Activated B cell treated with CpG ODN at 0.5 μM for 24 hours (primary cell): Measurements from ENCODE around the gene INTS15. TPM values are rescaled to one million over a fixed set of nuclear protein-coding genes. Genes with fewer than 3 reads are reported as not detected.
A peak's percentile ranks its signal among the peaks of the same experiment; 100 is the strongest.

Experiments used
- ATAC-seq: fragments of 200-7000 bp; cut with Tn5 transposase; one replicate; pipeline ENCODE4 v1.10.0; 2021; ENCODE audit warnings: low read depth, mild to moderate bottlenecking, moderate library complexity
- CTCF ChIA-PET: fragments of 350-600 bp; sonication (Branson Sonifier 250); formaldehyde crosslinking; loops from one replicate; lab custom pipeline; 2021; ENCODE audit warnings: antibody characterized with exemption; lab: Charles Lee
- POLR2A ChIA-PET: fragments of 350-600 bp; sonication (Branson Sonifier 250); formaldehyde crosslinking; loops from one replicate; lab custom pipeline; 2021; ENCODE audit warnings: antibody characterized with exemption; lab: Charles Lee
- DNase-seq: peaks from one replicate; pipeline ENCODE4 v3.0.0; 2022
- H3K27ac Mint-ChIP-seq: one replicate; pipeline ENCODE4 v1.8.0; 2020; ENCODE audit warnings: mixed read lengths
- H3K27me3 Mint-ChIP-seq: one replicate; pipeline ENCODE4 v1.8.0; 2021; ENCODE audit warnings: mixed read lengths
- H3K36me3 Mint-ChIP-seq: one replicate; pipeline ENCODE4 v1.8.0; 2021; ENCODE audit warnings: low read depth, mixed read lengths
- H3K4me1 Mint-ChIP-seq: one replicate; pipeline ENCODE4 v1.8.0; 2021; ENCODE audit warnings: mixed read lengths
- H3K4me3 Mint-ChIP-seq: one replicate; pipeline ENCODE4 v1.8.0; 2020; ENCODE audit warnings: mild to moderate bottlenecking, mixed read lengths
- H3K9me3 Mint-ChIP-seq: one replicate; pipeline ENCODE4 v1.8.0; 2020; ENCODE audit warnings: mixed read lengths
- CTCF ChIP-seq: fragments of 200-600 bp; IDR thresholded peaks from one replicate; pipeline ENCODE4 v1.8.0; 2022; ENCODE audit warnings: antibody characterized with exemption, mild to moderate bottlenecking
- intact Hi-C: fragments of 100-400 bp; cut with micrococcal nuclease; formaldehyde crosslinking; loops from one replicate; pipeline ENCODE4 v1.15.1; 2024
- total RNA-seq: library from RNA; stranded (reverse); gene quantifications from 2 replicates; pipeline ENCODE4 v1.2.3, GENCODE V29; 2022

INTS15 gene
- total RNA-seq, 1 donor from 2014 or later = 49.9 TPM

- Mint-ChIP-seq H3K36me3 (peaks cover 8% of the 10 kb centered on the region), H3K9me3 (no peaks in the 10 kb centered on the region), H3K4me3 (no peak overlapping the region), H3K27me3 (peaks cover 3% of the 10 kb centered on the region), H3K27ac (no peak overlapping the region), H3K4me1 (peaks cover 7% of the 10 kb centered on the region)
- intact Hi-C loops = no loop called here
- ChIA-PET CTCF (no interaction called here), POLR2A (no interaction called here)
- ATAC-seq (no peak), DNase-seq (no peak)
- no peak for TF ChIP-seq CTCF
Observed at GRCh38 chr7:6613706-6614105, 23.9 kb downstream of the INTS15 start.

GRCh38 chr7:6614953-6615722 lies 25.3 kb downstream of the INTS15 start, which contains the start of gene ZNF853:
Gene ZNF853, plus strand, starts transcription at chr7:6615610. Its CDS starts 565 bp downstream, at chr7:6616175.
- Mint-ChIP-seq H3K4me1 (peaks cover 14% of the 10 kb centered on the region), H3K27me3 (peaks cover 3% of the 10 kb centered on the region), H3K4me3 (peak within 1 kb of the TSS; percentile 81), H3K9me3 (no peaks in the 10 kb centered on the region), H3K36me3 (peaks cover 3% of the 10 kb centered on the region), H3K27ac (peak within 1 kb of the TSS; percentile 20)
- ATAC-seq (peak; percentile 54), DNase-seq (no peak)
- TF ChIP-seq CTCF = no peak
- POLR2A ChIA-PET = no interaction called here
- intact Hi-C loops = no loop called here
- CTCF ChIA-PET = no interaction called here

GRCh38 chr7:6615723-6616555 lies 26.1 kb downstream of the INTS15 start:
- ATAC-seq (peak; percentile 23), DNase-seq (no peak)
- H3K9me3 Mint-ChIP-seq = no peaks in the 10 kb centered on the region
- peaks cover under 1% of the 10 kb centered on the region for H3K36me3 Mint-ChIP-seq
- POLR2A ChIA-PET = interaction anchor here (1.1 kb wide), 1 partner anchor 21 kb away, joined by 6 read pairs; the partner anchor contains the start of gene ZNF316
- intact Hi-C loops = loop anchor here (2.0 kb wide), 1 partner anchor 21 kb away; the partner anchor contains the start of gene ZNF316
- peak overlapping the region; percentile 64 for H3K4me3 Mint-ChIP-seq
- no peak for TF ChIP-seq CTCF
- peaks cover 22% of the 10 kb centered on the region for H3K4me1 Mint-ChIP-seq
- CTCF ChIA-PET = no interaction called here
- H3K27me3 Mint-ChIP-seq = peaks cover 3% of the 10 kb centered on the region
- no peak overlapping the region for H3K27ac Mint-ChIP-seq

GRCh38 chr7:6616854-6617643 lies 27.2 kb downstream of the INTS15 start:
- Mint-ChIP-seq H3K4me1 (peaks cover 31% of the 10 kb centered on the region), H3K27me3 (peaks cover 3% of the 10 kb centered on the region), H3K27ac (no peak overlapping the region), H3K4me3 (peak overlapping the region; percentile 67), H3K36me3 (peaks cover 6% of the 10 kb centered on the region), H3K9me3 (no peaks in the 10 kb centered on the region)
- intact Hi-C loops = loop anchor here (2.0 kb wide), 1 partner anchor 20 kb away; the partner anchor contains the start of gene ZNF316
- ChIA-PET CTCF (no interaction called here), POLR2A (interaction anchor here (1.1 kb wide), 1 partner anchor 20 kb away, joined by 6 read pairs; the partner anchor contains the start of gene ZNF316)
- TF ChIP-seq CTCF = no peak
- no peak for DNase-seq
- no peak for ATAC-seq
